RWPE1 (cell line): ENCODE data around the gene FAM237A.

Experiments
- CTCF ChIA-PET: fragments of 350-600 bp; sonication (Branson Sonifier 250); formaldehyde crosslinking; extraction: SDS; loops from one replicate; lab custom pipeline; 2021; lab: Yijun Ruan, JAX
- POLR2A ChIA-PET: fragments of 400-600 bp; formaldehyde crosslinking; extraction: SDS; loops from one replicate; lab custom pipeline; 2020; ENCODE audit warnings: antibody characterized with exemption; ENCODE audit not compliant: low non-redundant PET; lab: Yijun Ruan, JAX
- DNase-seq: peaks from one replicate; pipeline ENCODE4 v3.0.0; 2012; ENCODE audit warnings: low spot score
- H3K27ac ChIP-seq: fragments of 450-650 bp; 2 replicates; pipeline ENCODE4 v1.5.1; 2017
- CTCF ChIP-seq: fragments of 450-650 bp; conservative IDR thresholded peaks from 2 replicates; pipeline ENCODE4 v1.5.1; 2017; ENCODE audit warnings: low read depth, mild to moderate bottlenecking

The FAM237A gene

GRCh38 chr2:206631340-206631739 lies 10.9 kb upstream of the FAM237A start:
- no peak for DNase-seq
- POLR2A ChIA-PET: no interaction called here
- CTCF ChIA-PET: interaction anchor here (0.6 kb wide), 1 partner anchor 386 kb away, joined by 3 read pairs; no protein-coding TSS in a partner anchor
- TF ChIP-seq CTCF: no peak
- no peak overlapping the region for H3K27ac ChIP-seq

GRCh38 chr2:206635015-206635414 lies 7.3 kb upstream of the FAM237A start:
- TF ChIP-seq CTCF: no peak
- ChIA-PET POLR2A (no interaction called here), CTCF (no interaction called here)
- DNase-seq: no peak
- H3K27ac ChIP-seq: no peak overlapping the region

GRCh38 chr2:206639636-206640035 lies 2.7 kb upstream of the FAM237A start:
- no peak for DNase-seq
- no peak for TF ChIP-seq CTCF
- ChIA-PET CTCF (no interaction called here), POLR2A (no interaction called here)
- no peak overlapping the region for H3K27ac ChIP-seq

- ChIA-PET POLR2A (no interaction called here), CTCF (no interaction called here)
- DNase-seq: no peak
- TF ChIP-seq CTCF: no peak
- H3K27ac ChIP-seq: no peak overlapping the region
Observed at GRCh38 chr2:206641226-206641625, 1.1 kb upstream of the FAM237A start.

- ChIA-PET POLR2A (no interaction called here), CTCF (no interaction called here)
- H3K27ac ChIP-seq: no peak overlapping the region
- DNase-seq: no peak
- TF ChIP-seq CTCF: no peak
Observed at GRCh38 chr2:206647985-206648384, 5.7 kb downstream of the FAM237A start.

GRCh38 chr2:206657087-206657486 lies 14.8 kb downstream of the FAM237A start:
- CTCF ChIA-PET: no interaction called here
- POLR2A ChIA-PET: no interaction called here
- no peak for TF ChIP-seq CTCF
- no peak overlapping the region for H3K27ac ChIP-seq
- no peak for DNase-seq

- ChIA-PET CTCF (no interaction called here), POLR2A (no interaction called here)
- no peak overlapping the region for H3K27ac ChIP-seq
- no peak for TF ChIP-seq CTCF
- DNase-seq: no peak
Observed at GRCh38 chr2:206665251-206665650, 23.0 kb downstream of the FAM237A start.
